ENCODE measurements around the gene TLE4. TPM values are rescaled to one million over a fixed set of nuclear protein-coding genes. Genes with fewer than 3 reads are reported as not detected.

The TLE4 gene
- total and polyA plus RNA-seq, 2 experiments from 2014 or later: 45.8 to 72.9 TPM

- TF ChIP-seq REST (IDR thresholded peaks at IDR 0.05; ENCODE audit: unreplicated experiment) (no peak), STAT1 (IDR thresholded peaks at IDR 0.05; ENCODE audit: unreplicated experiment) (no peak), ZNF331 (CRISPR knock-in tag; IDR thresholded peaks at IDR 0.05; ENCODE audit: low read depth) (no peak), ZNF462 (CRISPR knock-in tag; IDR thresholded peaks at IDR 0.05) (no peak)
Measured at GRCh38 chr9:79562749-79563386, 8.9 kb upstream of the TLE4 start (continued).

- H3K4me3 Mint-ChIP-seq: no peak overlapping the region
- no peaks in the 10 kb centered on the region for H3F3A ChIP-seq (replicated peaks; ENCODE audit: low read depth)
- no peak overlapping the region for H3K27ac ChIP-seq (ENCODE audit: low read depth)
- no peaks in the 10 kb centered on the region for H3K27me3 Mint-ChIP-seq (ENCODE audit: insufficient read depth, low read depth, poor library complexity)
- H3K79me2 ChIP-seq (replicated peaks; ENCODE audit: insufficient read depth): no peaks in the 10 kb centered on the region
- H3K4me3 ChIP-seq: no peak overlapping the region
- H3K9me3 Mint-ChIP-seq: no peaks in the 10 kb centered on the region
- no peaks in the 10 kb centered on the region for H4K20me1 ChIP-seq (replicated peaks; ENCODE audit: insufficient read depth)
- no peak overlapping the region for H3K4me2 ChIP-seq
- no peak for ATAC-seq
- no peaks in the 10 kb centered on the region for H3K36me3 Mint-ChIP-seq (ENCODE audit: low read depth)
- H3K4me1 Mint-ChIP-seq: peaks cover 5% of the 10 kb centered on the region; the same call in 2 of the 3 replicates
- no peaks in the 10 kb centered on the region for H3K27me3 ChIP-seq (ENCODE audit: insufficient read depth)
- no peaks in the 10 kb centered on the region; the same call in 1 of the 2 replicates for H3K36me3 ChIP-seq (ENCODE audit: insufficient read depth)
- H3K4me1 ChIP-seq (ENCODE audit: insufficient read depth): peaks cover 5% of the 10 kb centered on the region; the same call in 1 of the 2 replicates
- DNase-seq (ENCODE audit: low spot score): no peak
- H3K9me2 ChIP-seq (ENCODE audit: insufficient read depth): no peaks in the 10 kb centered on the region; the same call in 1 of the 2 replicates
- TF ChIP-seq ZNF331 (CRISPR knock-in tag; IDR thresholded peaks at IDR 0.05; ENCODE audit: low read depth): no peak
- TF ChIP-seq ZNF462 (CRISPR knock-in tag; IDR thresholded peaks at IDR 0.05): no peak
- no peak for TF ChIP-seq STAT1 (IDR thresholded peaks at IDR 0.05; ENCODE audit: unreplicated experiment)
- no peak overlapping the region for H3K27ac Mint-ChIP-seq
- no peak overlapping the region for H2AFZ ChIP-seq
Measured at GRCh38 chr9:79564105-79564504, 7.7 kb upstream of the TLE4 start.

All from GM23338 (cell line).